MG63 (cell line): ENCODE data around the gene AGAP2. TPM values are rescaled to one million over a fixed set of nuclear protein-coding genes. Genes with fewer than 3 reads are reported as not detected.

Source experiments
- DNase-seq: peaks from one replicate; pipeline ENCODE4 v3.0.0-alpha.2; 2020
- H3K27me3 ChIP-seq: fragments of 250-450 bp; sonication (Bioruptor Pico); 2 replicates; pipeline ENCODE4 v1.5.1; 2020; ENCODE audit warnings: mild to moderate bottlenecking, moderate library complexity
- H3K36me3 ChIP-seq: fragments of 250-450 bp; sonication (Bioruptor Pico); 2 replicates; pipeline ENCODE4 v1.5.1; 2020; ENCODE audit warnings: mild to moderate bottlenecking, moderate library complexity
- H3K4me3 ChIP-seq: fragments of 250-450 bp; sonication (Bioruptor Pico); 2 replicates; pipeline ENCODE4 v1.5.1; 2020; ENCODE audit warnings: mild to moderate bottlenecking, moderate library complexity
- H3K9me3 ChIP-seq: fragments of 250-450 bp; sonication (Bioruptor Pico); 2 replicates; pipeline ENCODE4 v1.5.1; 2020; ENCODE audit warnings: mild to moderate bottlenecking, moderate library complexity
- total RNA-seq: library from RNA; depleted of rRNA; stranded (reverse); fragments of >200 nt; shearing (Covaris generic); gene quantifications from 2 replicates; pipeline ENCODE4 v1.2.3, GENCODE V29; 2014; ENCODE audit warnings: low replicate concordance

Gene AGAP2
- total RNA-seq, 1 experiment from 2014 or later, result not detected

- Histone ChIP-seq H3K27me3 (peaks cover under 1% of the 10 kb centered on the region; the same call in 1 of the 2 replicates), H3K9me3 (no peaks in the 10 kb centered on the region), H3K36me3 (peaks cover 49% of the 10 kb centered on the region), H3K4me3 (peak within 1 kb of the TSS; percentile 84)
- peak; percentile 97 for DNase-seq
These were observed 33.4 kb upstream of the AGAP2 start, which contains the start of gene METTL1 for GRCh38 chr12:57771873-57772428. METTL1 (minus strand) TSS chr12:57772105; CDS start chr12:57772083, 22 bp downstream.

DNA sequence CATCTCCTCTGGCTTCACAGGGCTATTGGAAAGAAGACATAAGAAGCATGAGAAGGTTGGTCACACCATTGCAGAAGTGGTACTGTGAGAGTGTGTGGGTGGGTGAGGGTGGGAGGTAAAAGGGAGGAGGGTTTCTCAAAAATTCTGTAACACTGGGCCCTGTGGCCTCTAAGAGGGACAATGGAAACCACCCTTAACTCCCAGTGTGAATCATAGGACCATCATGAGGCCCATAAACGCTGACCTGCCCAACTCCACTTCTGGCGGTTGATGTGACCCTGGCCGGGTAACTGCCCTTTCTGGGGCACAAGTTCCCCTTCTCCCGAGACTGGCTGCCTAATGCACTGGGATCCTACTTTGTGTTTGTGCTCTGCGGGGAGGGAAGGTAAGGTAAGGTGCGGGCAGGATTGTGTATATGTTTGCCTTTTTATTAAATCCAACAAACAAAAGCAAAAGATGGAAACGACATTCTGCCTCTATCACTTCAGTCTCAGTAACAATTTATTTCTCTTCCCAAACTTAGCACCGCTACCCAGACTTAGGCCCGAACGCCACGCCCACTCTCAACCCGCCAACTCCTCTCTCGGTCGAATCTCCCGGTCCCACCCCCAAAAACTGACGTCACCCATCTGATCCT lies 32.8 kb upstream of the AGAP2 start:
- Histone ChIP-seq H3K9me3 (no peaks in the 10 kb centered on the region), H3K4me3 (peak overlapping the region; percentile 84), H3K36me3 (peaks cover 49% of the 10 kb centered on the region), H3K27me3 (peaks cover 6% of the 10 kb centered on the region)
- peak; percentile 93 for DNase-seq

DNA sequence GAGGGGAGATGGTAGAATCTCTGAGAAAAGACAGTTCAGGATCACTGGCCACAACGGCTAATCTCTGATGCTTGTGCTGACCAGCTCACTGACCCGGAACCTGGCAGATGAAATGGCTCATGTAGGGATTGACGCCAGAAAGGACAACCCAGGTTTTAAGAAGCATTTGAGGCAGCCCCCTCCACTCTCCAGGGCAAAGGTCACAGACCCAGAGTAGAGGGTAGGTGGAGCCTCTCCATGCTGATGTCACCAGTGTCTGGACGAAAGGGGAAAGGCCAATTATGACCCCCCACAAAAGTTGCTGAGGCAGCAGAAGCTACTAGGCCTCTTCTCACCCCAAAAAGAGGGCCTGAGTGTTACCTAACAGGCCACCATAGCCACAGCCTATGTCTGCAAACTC lies 32.2 kb upstream of the AGAP2 start:
- H3K36me3 ChIP-seq, result peaks cover 43% of the 10 kb centered on the region
- DNase-seq, result no peak
- H3K27me3 ChIP-seq, result peaks cover 13% of the 10 kb centered on the region
- H3K4me3 ChIP-seq, result peak overlapping the region; percentile 84
- H3K9me3 ChIP-seq, result no peaks in the 10 kb centered on the region

DNA sequence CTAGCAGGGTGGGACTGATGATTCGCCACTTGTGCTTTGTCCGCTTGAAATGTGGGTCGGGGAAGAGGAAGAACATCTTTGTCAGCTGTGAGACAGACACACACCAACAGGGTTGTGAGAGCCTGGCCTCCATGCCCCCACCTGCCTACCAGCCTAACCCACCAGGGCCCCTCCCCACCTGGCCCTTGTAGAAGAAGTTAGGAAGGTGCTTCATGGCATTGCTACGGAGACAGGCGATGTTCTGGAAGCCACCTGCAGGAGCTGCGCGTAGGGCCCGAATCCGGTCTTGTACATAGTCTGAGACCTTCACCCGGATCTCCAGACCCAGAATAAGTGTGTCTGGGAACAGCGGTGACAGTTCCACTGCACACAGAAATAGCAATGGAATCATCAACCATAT lies 31.1 kb upstream of the AGAP2 start:
- peaks cover 24% of the 10 kb centered on the region for H3K27me3 ChIP-seq
- no peaks in the 10 kb centered on the region for H3K9me3 ChIP-seq
- no peak for DNase-seq
- H3K36me3 ChIP-seq, result peaks cover 40% of the 10 kb centered on the region
- no peak overlapping the region for H3K4me3 ChIP-seq

- Histone ChIP-seq H3K4me3 (no peak overlapping the region), H3K27me3 (peaks cover 33% of the 10 kb centered on the region), H3K36me3 (peaks cover 32% of the 10 kb centered on the region), H3K9me3 (no peaks in the 10 kb centered on the region)
- DNase-seq, result no peak
These were observed 29.3 kb upstream of the AGAP2 start for GRCh38 chr12:57767876-57768275.

DNA sequence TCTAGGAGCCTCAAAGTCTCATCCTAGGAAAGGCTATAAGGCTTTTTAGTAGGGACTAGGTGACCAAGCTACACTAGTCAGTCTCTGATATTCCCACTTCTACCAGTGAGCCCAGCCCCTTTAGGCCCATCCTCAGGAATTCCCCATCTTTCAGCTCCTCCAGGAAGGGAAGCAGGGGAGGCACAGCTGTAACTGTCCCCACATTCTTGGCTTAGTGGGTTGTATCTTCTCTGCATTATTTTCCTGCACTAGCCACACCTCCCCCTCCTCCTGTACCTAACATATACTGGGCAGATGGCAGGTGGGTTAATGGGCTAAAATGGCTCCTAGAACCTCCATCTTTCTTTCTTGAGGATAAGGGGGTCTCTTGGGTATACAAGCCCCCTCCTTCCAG lies 28.8 kb upstream of the AGAP2 start:
- Histone ChIP-seq H3K27me3 (peaks cover 33% of the 10 kb centered on the region), H3K9me3 (no peaks in the 10 kb centered on the region), H3K36me3 (peaks cover 32% of the 10 kb centered on the region), H3K4me3 (no peak overlapping the region)
- DNase-seq, result no peak

GRCh38 chr12:57766464-57767304 lies 28.1 kb upstream of the AGAP2 start, which contains the start of gene CYP27B1:
CYP27B1 (minus strand) TSS chr12:57767078; CDS start chr12:57767041, 37 bp downstream.
- no peak for DNase-seq
- Histone ChIP-seq H3K27me3 (peaks cover 33% of the 10 kb centered on the region), H3K9me3 (no peaks in the 10 kb centered on the region), H3K36me3 (peaks cover 32% of the 10 kb centered on the region), H3K4me3 (no peak within 1 kb of the TSS)

DNA sequence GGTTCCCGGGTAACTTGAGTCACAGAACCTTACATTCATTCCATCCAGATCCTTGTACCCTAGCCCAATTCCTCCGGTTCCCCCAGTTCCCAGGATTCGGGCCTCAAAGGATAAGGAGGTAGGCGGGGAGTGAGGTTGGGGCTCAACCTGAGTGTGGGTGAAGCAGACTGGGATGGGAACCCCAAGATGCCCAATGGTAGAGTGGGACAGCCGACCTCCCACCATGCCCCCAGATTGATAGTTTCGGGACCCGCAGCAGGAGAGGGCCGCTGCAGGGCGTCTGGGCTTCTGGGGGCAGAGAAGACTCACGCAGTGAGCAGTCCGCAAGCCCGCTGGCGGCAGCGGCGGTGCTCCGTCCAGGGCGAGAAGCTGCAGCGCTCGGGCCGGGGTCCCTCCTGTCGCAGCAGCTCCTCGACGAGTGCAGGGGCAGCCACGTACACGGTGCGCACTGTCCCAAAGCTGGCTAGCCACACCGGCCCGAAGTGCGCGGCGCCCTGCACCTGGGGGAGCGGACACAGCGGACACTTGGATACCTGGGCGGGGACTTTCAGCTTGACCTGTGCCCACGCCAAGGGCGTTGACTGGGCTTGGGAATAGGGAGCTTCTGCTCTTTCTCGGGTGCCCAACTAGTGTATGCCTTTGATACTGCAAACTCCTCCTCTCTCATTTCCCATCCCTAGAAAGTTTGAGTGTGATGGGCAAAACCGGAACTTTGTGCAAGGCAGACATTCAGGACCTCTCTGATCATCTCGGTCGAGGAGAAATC lies 27.3 kb upstream of the AGAP2 start:
- Histone ChIP-seq H3K9me3 (no peaks in the 10 kb centered on the region), H3K27me3 (peaks cover 33% of the 10 kb centered on the region), H3K4me3 (no peak overlapping the region), H3K36me3 (peaks cover 31% of the 10 kb centered on the region)
- DNase-seq, result no peak

DNA sequence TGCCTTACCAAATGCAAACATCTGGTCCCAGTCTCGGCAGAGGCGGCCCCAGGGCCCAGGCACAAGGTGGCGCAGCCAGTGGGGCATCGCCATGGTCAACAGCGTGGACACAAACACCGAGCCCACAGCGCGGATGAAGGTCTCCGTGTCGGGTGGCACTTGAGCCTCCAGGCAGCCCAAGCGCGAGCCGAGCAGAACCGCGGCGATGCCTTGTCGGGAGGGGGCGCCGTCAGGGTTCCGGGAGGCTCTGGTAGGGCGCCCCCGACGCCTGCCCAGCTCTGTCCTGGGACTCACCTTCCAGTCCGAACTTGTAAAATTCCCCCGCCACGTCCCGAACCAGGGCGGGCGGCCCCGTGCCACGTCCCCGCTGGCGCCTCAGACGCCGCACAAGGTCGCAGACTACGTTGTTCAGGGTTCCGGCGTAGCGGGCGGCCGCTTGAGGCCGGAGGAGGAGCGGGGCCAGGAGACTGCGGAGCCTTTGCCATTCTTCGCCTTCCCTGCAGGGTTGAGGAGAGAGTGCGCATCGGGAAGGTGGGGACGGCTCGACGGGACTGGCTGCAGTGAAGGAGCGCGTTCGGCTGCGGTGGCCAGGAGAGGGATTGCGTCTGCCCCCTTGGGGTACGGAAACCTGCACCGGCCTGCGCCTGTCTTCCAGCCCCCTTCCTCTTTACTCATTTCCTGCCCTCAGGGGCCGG lies 26.6 kb upstream of the AGAP2 start:
- no peak overlapping the region for H3K4me3 ChIP-seq
- no peak for DNase-seq

GRCh38 chr12:57764662-57765002 lies 26.1 kb upstream of the AGAP2 start:
- DNase-seq, result no peak
- H3K9me3 ChIP-seq, result no peaks in the 10 kb centered on the region
- H3K27me3 ChIP-seq, result peaks cover 33% of the 10 kb centered on the region
- H3K4me3 ChIP-seq, result no peak overlapping the region
- peaks cover 18% of the 10 kb centered on the region for H3K36me3 ChIP-seq

More for the DNA sequence above, 26.6 kb upstream of the AGAP2 start:
- H3K36me3 ChIP-seq, result peaks cover 23% of the 10 kb centered on the region
- no peaks in the 10 kb centered on the region for H3K9me3 ChIP-seq
- peaks cover 33% of the 10 kb centered on the region for H3K27me3 ChIP-seq

- no peak overlapping the region for H3K4me3 ChIP-seq
- DNase-seq, result no peak
These were observed 25.5 kb upstream of the AGAP2 start for GRCh38 chr12:57763881-57764661.

DNA sequence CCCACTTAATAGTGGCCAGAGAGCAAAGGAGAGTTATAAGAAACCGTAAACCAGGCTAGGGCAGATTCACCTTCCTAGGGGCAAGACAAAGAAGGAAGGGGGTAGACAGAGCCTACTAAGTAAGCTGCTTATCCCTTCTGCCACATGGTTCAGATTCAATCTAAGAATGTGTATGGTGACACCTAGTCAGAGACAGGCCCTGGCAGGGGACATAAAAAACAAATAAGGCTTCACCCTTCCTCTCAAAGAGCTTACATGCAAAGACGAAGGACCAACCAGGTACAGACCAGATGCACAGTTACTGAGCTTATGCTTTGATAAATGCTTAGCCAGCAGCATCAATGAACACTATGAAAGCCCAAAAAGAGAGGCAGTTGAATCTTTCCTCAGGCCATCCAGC lies 23.9 kb upstream of the AGAP2 start:
- H3K36me3 ChIP-seq, result no peaks in the 10 kb centered on the region
- no peaks in the 10 kb centered on the region for H3K9me3 ChIP-seq
- DNase-seq, result no peak
- no peak overlapping the region for H3K4me3 ChIP-seq
- peaks cover 33% of the 10 kb centered on the region for H3K27me3 ChIP-seq

More at GRCh38 chr12:57763881-57764661, 25.5 kb upstream of the AGAP2 start:
- H3K27me3 ChIP-seq, result peaks cover 33% of the 10 kb centered on the region
- peaks cover 13% of the 10 kb centered on the region for H3K36me3 ChIP-seq
- no peaks in the 10 kb centered on the region for H3K9me3 ChIP-seq

DNA sequence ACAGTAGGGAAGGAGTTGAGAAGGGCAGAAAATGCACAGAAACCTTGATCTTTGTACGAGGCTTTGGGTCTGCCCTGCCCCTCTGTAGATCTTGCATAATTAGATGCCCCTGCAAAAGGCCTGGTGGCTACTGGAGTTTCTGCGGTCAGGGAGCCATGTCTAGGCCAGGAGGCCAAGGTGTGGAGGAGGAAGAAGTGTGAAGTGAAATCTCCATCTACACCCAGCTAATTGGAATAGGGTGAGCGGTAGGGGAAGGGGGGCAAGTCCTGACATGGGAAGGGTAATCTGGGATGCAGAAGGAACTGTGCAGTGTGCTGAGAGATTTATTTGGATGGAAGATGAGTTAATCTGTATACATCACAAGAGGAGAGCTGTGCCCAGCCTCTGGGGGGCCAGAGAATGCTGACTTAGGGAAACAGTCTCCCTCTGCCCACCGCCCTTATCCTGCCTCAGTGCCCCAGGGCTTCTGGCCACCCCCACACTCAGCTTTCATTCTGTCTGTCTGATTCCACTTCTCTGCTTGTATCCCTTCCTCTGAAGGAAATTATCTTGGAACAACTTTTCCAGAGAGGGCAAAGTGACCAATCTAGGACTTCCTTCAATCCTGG lies 23.0 kb upstream of the AGAP2 start:
- no peak for DNase-seq
- Histone ChIP-seq H3K9me3 (no peaks in the 10 kb centered on the region), H3K27me3 (peaks cover 28% of the 10 kb centered on the region)

GRCh38 chr12:57760347-57760982 lies 21.9 kb upstream of the AGAP2 start:
- no peak for DNase-seq
- Histone ChIP-seq H3K36me3 (no peaks in the 10 kb centered on the region), H3K27me3 (peaks cover 20% of the 10 kb centered on the region), H3K9me3 (no peaks in the 10 kb centered on the region), H3K4me3 (no peak overlapping the region)

More for the DNA sequence above, 23.0 kb upstream of the AGAP2 start:
- Histone ChIP-seq H3K36me3 (no peaks in the 10 kb centered on the region), H3K4me3 (no peak overlapping the region)
